ENCODE data around the gene IRGQ. TPM values are rescaled to one million over a fixed set of nuclear protein-coding genes. Genes with fewer than 3 reads are reported as not detected.
A peak's percentile ranks its signal among the peaks of the same experiment; 100 is the strongest.
"Not testable (repeated sequence)": the region's sequence is repeated elsewhere in the genome, so short reads cannot be mapped to it uniquely, and the experiment has no call there.

Gene IRGQ
- 26.2 and 27.0 TPM in 2 replicates for total RNA-seq

- DNase-seq (ENCODE audit: low read depth, low spot score): peak; percentile 95
Measured at GRCh38 chr19:43595999-43596841, at the start of gene IRGQ, which contains the start of gene ZNF576. Gene IRGQ, minus strand, starts transcription at chr19:43596134. Its CDS starts 796 bp downstream, at chr19:43595338. Gene ZNF576, plus strand, starts transcription at chr19:43596595. Its CDS starts 514 bp downstream, at chr19:43597109.

GRCh38 chr19:43644181-43644580 is 48.2 kb upstream of the IRGQ start:
- DNase-seq (ENCODE audit: low read depth, low spot score): no peak

- no peak for DNase-seq (ENCODE audit: low read depth, low spot score)
Measured at GRCh38 chr19:43643326-43643725, 47.4 kb upstream of the IRGQ start.

GRCh38 chr19:43642531-43642930 is 46.6 kb upstream of the IRGQ start:
- no peak for DNase-seq (ENCODE audit: low read depth, low spot score)

GRCh38 chr19:43641333-43641732 is 45.4 kb upstream of the IRGQ start:
- DNase-seq (ENCODE audit: low read depth, low spot score): no peak

- DNase-seq (ENCODE audit: low read depth, low spot score): no peak
Measured at GRCh38 chr19:43640424-43640757, 44.5 kb upstream of the IRGQ start.

- DNase-seq (ENCODE audit: low read depth, low spot score): no peak
Measured at GRCh38 chr19:43639519-43640423, 43.8 kb upstream of the IRGQ start, which contains the start of gene CADM4. Gene CADM4, minus strand, starts transcription at chr19:43639850. Its CDS starts 60 bp downstream, at chr19:43639790.

- no peak for DNase-seq (ENCODE audit: low read depth, low spot score)
Measured at GRCh38 chr19:43638995-43639518, 43.1 kb upstream of the IRGQ start.

- no peak for DNase-seq (ENCODE audit: low read depth, low spot score)
Measured at GRCh38 chr19:43638214-43638994, 42.5 kb upstream of the IRGQ start.

- no peak for DNase-seq (ENCODE audit: low read depth, low spot score)
Measured at GRCh38 chr19:43636121-43636683, 40.3 kb upstream of the IRGQ start.

GRCh38 chr19:43635561-43635940 is 39.6 kb upstream of the IRGQ start:
- not testable (repeated sequence) for DNase-seq (ENCODE audit: low read depth, low spot score)

- no peak for DNase-seq (ENCODE audit: low read depth, low spot score)
Measured at GRCh38 chr19:43634872-43635560, 39.1 kb upstream of the IRGQ start.

GRCh38 chr19:43634506-43634871 is 38.6 kb upstream of the IRGQ start:
- DNase-seq (ENCODE audit: low read depth, low spot score): no peak

- DNase-seq (ENCODE audit: low read depth, low spot score): no peak
Measured at GRCh38 chr19:43634068-43634467, 38.1 kb upstream of the IRGQ start.

GRCh38 chr19:43633520-43633919 is 37.6 kb upstream of the IRGQ start:
- no peak for DNase-seq (ENCODE audit: low read depth, low spot score)

GRCh38 chr19:43631491-43631890 is 35.6 kb upstream of the IRGQ start:
- DNase-seq (ENCODE audit: low read depth, low spot score): no peak

- DNase-seq (ENCODE audit: low read depth, low spot score): no peak
Measured at GRCh38 chr19:43628646-43629326, 32.9 kb upstream of the IRGQ start.

- DNase-seq (ENCODE audit: low read depth, low spot score): no peak
Measured at GRCh38 chr19:43626838-43627237, 30.9 kb upstream of the IRGQ start.

GRCh38 chr19:43625918-43626579 is 30.1 kb upstream of the IRGQ start:
- no peak for DNase-seq (ENCODE audit: low read depth, low spot score)

Measured in pulmonary artery endothelial cell (primary cell).